ENCODE data around the gene VAT1. TPM values are rescaled to one million over a fixed set of nuclear protein-coding genes. Genes with fewer than 3 reads are reported as not detected.

The VAT1 gene
- total RNA-seq, 2 donors from 2014 or later, result 33.2 to 61.5 TPM

GRCh38 chr17:43015579-43015978 is 6.6 kb downstream of the VAT1 start:
- Histone ChIP-seq H3K4me1 (no peaks in the 10 kb centered on the region), H3K9ac (ENCODE audit: low read depth in 2 of 2, low read length in 2 of 2) (no peak overlapping the region), H3K4me3 (no peak overlapping the region), H3K27ac (no peak overlapping the region), H3K9me3 (no peaks in the 10 kb centered on the region), H3K27me3 (no peaks in the 10 kb centered on the region), H3K36me3 (no peaks in the 10 kb centered on the region)
- intact Hi-C loops (cut with DNase I), result no loop called here
- no peak for DNase-seq
- TF ChIP-seq CTCF (IDR thresholded peaks at IDR 0.05), result no peak

- Histone ChIP-seq H3K36me3 (no peaks in the 10 kb centered on the region), H3K9me3 (no peaks in the 10 kb centered on the region)
- no peak for DNase-seq
Measured at GRCh38 chr17:43014649-43015542, 7.3 kb downstream of the VAT1 start.

GRCh38 chr17:43014020-43014648 is 8.1 kb downstream of the VAT1 start:
- Histone ChIP-seq H3K36me3 (no peaks in the 10 kb centered on the region), H3K27ac (no peak overlapping the region), H3K27me3 (no peaks in the 10 kb centered on the region), H3K4me3 (no peak overlapping the region), H3K4me1 (peaks cover 3% of the 10 kb centered on the region), H3K9ac (ENCODE audit: low read depth in 2 of 2, low read length in 2 of 2) (no peak overlapping the region), H3K9me3 (no peaks in the 10 kb centered on the region)
- DNase-seq, result no peak
- intact Hi-C loops (cut with DNase I), result no loop called here
- no peak for TF ChIP-seq CTCF (IDR thresholded peaks at IDR 0.05)

More at GRCh38 chr17:43014649-43015542, 7.3 kb downstream of the VAT1 start:
- Histone ChIP-seq H3K4me3 (no peak overlapping the region), H3K4me1 (peaks cover 3% of the 10 kb centered on the region), H3K9ac (ENCODE audit: low read depth in 2 of 2, low read length in 2 of 2) (no peak overlapping the region), H3K27ac (no peak overlapping the region), H3K27me3 (no peaks in the 10 kb centered on the region)
- TF ChIP-seq CTCF (IDR thresholded peaks at IDR 0.05), result no peak
- intact Hi-C loops (cut with DNase I), result no loop called here

- intact Hi-C loops (cut with DNase I), result no loop called here
- DNase-seq, result no peak
- H3K27ac ChIP-seq, result no peak overlapping the region
- no peak overlapping the region for H3K9ac ChIP-seq (ENCODE audit: low read depth in 2 of 2, low read length in 2 of 2)
- peaks cover 3% of the 10 kb centered on the region for H3K4me1 ChIP-seq
- no peak for TF ChIP-seq CTCF (IDR thresholded peaks at IDR 0.05)
- H3K9me3 ChIP-seq, result no peaks in the 10 kb centered on the region
- no peaks in the 10 kb centered on the region for H3K36me3 ChIP-seq
- H3K27me3 ChIP-seq, result no peaks in the 10 kb centered on the region
- no peak overlapping the region for H3K4me3 ChIP-seq
Measured at GRCh38 chr17:43013296-43013695, 8.9 kb downstream of the VAT1 start.

- Histone ChIP-seq H3K27ac (peak overlapping the region; percentile 25), H3K4me1 (peaks cover 3% of the 10 kb centered on the region), H3K9me3 (no peaks in the 10 kb centered on the region), H3K9ac (ENCODE audit: low read depth in 2 of 2, low read length in 2 of 2) (peak overlapping the region in 1 of 2 donors; percentile 54), H3K27me3 (no peaks in the 10 kb centered on the region), H3K36me3 (no peaks in the 10 kb centered on the region), H3K4me3 (no peak overlapping the region)
- no peak for TF ChIP-seq CTCF (IDR thresholded peaks at IDR 0.05)
- no peak for DNase-seq
- intact Hi-C loops (cut with DNase I), result no loop called here
Measured at GRCh38 chr17:43011728-43012472, 10.3 kb downstream of the VAT1 start.

Measured in colonic mucosa (tissue), 4 donors.